Measurements from ENCODE around the gene CEACAM4.

GRCh38 chr19:41657157-41657556 lies 30.3 kb upstream of the CEACAM4 start:
- TF ChIP-seq, protein P1, sequence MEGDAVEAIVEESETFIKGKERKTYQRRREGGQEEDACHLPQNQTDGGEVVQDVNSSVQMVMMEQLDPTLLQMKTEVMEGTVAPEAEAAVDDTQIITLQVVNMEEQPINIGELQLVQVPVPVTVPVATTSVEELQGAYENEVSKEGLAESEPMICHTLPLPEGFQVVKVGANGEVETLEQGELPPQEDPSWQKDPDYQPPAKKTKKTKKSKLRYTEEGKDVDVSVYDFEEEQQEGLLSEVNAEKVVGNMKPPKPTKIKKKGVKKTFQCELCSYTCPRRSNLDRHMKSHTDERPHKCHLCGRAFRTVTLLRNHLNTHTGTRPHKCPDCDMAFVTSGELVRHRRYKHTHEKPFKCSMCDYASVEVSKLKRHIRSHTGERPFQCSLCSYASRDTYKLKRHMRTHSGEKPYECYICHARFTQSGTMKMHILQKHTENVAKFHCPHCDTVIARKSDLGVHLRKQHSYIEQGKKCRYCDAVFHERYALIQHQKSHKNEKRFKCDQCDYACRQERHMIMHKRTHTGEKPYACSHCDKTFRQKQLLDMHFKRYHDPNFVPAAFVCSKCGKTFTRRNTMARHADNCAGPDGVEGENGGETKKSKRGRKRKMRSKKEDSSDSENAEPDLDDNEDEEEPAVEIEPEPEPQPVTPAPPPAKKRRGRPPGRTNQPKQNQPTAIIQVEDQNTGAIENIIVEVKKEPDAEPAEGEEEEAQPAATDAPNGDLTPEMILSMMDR (IDR thresholded peaks at IDR 0.05; ENCODE audit: control extremely low read depth in 1 of 3, insufficient read depth in 1 of 3, low read depth in 1 of 3, low read length in 3 of 3), result no peak
- TF ChIP-seq YY1 (IDR thresholded peaks at IDR 0.05; ENCODE audit: low read depth, low read length) (no peak), POLR2A (IDR thresholded peaks at IDR 0.05; ENCODE audit: control extremely low read depth in 1 of 2, low read depth in 2 of 2, low read length in 2 of 2) (no peak), CHD2 (IDR thresholded peaks at IDR 0.05; ENCODE audit: low read length) (no peak), SIN3A (conservative IDR thresholded peaks at IDR 0.05 in 1 of 2, IDR thresholded peaks at IDR 0.05 in 1 of 2; ENCODE audit: low read depth in 1 of 2, low read length in 2 of 2) (no peak), POLR2AphosphoS5 (IDR thresholded peaks at IDR 0.05; ENCODE audit: low read depth, low read length) (no peak), EGR1 (IDR thresholded peaks at IDR 0.05; ENCODE audit: borderline replicate concordance, low read depth, low read length) (no peak), NRF1 (IDR thresholded peaks at IDR 0.05; ENCODE audit: low read depth, low read length) (no peak), EZH2 (IDR thresholded peaks at IDR 0.05; ENCODE audit: low read depth, low read length, severe bottlenecking) (no peak), RAD21 (IDR thresholded peaks at IDR 0.05 in 1 of 2, conservative IDR thresholded peaks at IDR 0.05 in 1 of 2; ENCODE audit: low read depth in 2 of 2, low read length in 2 of 2) (no peak), HDAC6 (IDR thresholded peaks at IDR 0.05; ENCODE audit: low read depth, low read length) (no peak), RFX5 (IDR thresholded peaks at IDR 0.05; ENCODE audit: borderline replicate concordance, low read depth, low read length) (no peak), FOSL1 (IDR thresholded peaks at IDR 0.05; ENCODE audit: insufficient read depth, low read depth, low read length) (no peak)
